HG03103 (cell line): ENCODE results near the gene MFSD12.
"Not testable (repeated sequence)": the region's sequence is repeated elsewhere in the genome, so short reads cannot be mapped to it uniquely, and the experiment has no call there.

ENCODE experiments used
- ATAC-seq: cut with Tn5 transposase; IDR thresholded peaks from one replicate; pipeline ENCODE4 v1.9.1; 2021; ENCODE audit warnings: low read depth; ENCODE audit not compliant: unreplicated experiment

Gene MFSD12

DNA sequence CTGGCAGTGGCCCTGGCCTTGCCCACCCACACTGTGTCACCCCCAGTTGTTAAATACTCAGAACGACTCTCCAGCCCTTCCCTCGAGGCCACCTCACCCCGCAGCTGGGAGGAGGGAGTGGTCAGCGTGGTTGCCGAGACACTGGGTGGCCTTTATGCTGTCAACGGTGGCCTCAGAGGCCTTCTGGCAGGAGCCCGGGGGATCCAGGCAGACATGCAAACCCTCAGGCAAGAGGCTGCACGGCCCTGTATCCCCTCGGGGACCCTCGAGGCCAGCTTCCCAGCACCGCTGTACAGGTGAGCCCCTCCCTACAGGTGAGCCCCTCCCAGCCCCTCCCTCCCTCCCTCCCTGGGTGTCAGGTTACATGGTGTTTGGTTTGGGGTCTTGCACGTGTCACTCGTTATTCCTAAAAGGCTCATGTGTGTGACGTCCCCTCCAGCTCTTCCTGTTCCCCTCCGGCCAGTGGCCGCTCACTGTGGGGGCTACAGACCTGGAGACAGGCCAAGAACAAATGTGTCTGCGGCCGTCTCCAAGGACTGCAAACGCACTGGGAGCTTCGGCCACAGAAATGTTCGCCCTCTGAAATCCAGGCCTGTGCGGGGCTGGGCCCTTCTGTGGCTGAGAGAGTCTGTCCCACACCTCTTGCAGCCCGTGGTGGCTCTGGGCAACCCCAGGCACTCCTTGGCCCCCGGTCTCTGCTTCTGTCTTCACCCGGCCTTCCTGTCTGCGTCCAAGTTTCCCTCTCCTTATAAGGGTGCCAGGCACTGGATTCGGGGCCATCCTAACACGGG is 18.2 kb downstream of the MFSD12 start, which contains the start of gene TEKTIP1:
TEKTIP1 (plus strand) TSS at position 210 of the 791 bp plus-strand sequence; CDS start at position 214, 4 bp downstream.
- ATAC-seq: no peak

DNA sequence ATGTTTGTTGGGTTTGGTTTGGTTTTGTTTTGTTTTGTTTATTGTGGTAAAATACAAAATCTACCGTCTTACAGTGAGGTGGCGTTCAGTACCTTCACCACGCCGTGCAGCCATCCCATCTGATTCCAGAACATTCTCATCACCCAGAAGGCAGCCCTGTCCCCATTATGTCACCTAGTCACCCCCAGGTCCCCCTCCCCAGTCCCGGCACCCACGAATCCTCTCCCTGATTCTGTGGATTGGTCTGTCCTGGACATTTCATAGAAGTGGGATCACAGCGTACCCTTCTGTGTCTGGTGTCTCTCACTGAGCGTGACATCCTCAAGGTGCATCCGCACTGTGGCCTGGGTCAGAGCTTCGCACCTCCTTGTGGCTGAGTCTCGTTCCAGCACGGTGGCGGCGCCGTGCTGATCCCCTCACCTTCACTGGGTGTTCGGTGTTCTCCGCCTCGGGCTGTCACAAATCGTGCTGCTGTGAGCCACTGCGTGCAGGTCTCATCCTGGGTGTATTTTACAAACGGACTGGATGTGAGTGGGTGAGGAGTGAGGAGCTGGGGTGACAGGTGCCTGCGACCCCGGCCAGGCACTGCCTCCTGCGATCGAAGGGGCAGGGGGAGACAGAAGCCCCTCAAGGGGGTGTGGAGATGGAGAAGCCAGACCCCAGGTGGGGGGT is 19.0 kb downstream of the MFSD12 start:
- ATAC-seq: no peak

DNA sequence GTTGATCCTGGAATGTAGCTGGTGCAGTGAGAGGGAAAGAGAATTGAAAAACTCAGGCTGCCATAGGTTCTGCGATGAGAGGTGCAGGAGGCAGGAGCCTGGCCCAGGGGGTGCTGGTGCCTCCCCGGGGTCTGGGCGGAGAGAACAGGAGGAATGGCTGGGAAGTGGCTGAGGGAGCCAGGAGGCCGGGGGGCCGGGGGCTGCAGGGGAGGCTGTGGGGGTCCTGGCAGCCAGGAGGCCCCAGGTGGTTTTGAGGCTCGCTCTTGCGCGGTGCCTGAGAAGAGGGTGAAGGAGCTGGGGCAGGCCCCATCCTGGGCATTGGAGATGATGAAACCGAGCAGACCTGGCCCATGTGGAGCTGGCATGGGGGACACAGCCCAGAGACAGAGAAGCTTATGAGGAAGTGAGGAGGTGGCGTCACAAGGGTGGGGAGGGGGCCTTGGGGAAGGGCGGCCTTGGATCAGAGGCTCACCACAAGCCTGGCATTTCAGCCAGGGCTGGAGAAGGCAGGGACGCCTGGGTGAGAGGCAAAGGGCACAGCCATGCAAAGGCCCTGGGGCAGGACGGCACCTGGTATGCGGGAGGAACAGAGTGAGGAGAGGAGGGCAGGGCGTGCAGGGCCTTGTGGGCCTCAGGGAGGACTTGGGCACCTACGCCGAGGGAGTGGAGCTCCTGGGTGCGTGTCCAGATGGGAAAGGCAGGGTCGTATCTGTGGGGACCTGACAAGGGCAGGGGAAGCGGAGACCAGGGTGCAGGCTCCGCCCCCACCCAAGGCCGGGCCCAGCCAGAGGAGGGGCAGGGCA is 19.7 kb downstream of the MFSD12 start:
- ATAC-seq: no peak

DNA sequence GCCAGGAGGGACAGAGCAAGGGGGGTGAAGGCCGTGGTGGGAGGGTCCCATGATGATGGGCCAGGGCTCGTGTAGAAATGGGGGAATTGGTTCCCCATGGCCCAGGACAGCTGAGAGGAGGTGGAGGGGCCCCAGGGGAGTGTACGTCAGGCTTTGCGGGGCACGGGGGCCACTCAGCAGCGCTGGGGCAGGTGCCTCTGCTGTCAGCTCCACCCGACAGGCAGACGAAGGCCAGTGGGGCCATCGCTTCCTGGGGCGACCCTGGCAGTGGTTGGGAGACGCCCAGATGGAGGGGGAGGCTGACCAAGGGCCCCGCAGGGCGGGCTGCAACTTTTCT is 20.3 kb downstream of the MFSD12 start:
- ATAC-seq: no peak

DNA sequence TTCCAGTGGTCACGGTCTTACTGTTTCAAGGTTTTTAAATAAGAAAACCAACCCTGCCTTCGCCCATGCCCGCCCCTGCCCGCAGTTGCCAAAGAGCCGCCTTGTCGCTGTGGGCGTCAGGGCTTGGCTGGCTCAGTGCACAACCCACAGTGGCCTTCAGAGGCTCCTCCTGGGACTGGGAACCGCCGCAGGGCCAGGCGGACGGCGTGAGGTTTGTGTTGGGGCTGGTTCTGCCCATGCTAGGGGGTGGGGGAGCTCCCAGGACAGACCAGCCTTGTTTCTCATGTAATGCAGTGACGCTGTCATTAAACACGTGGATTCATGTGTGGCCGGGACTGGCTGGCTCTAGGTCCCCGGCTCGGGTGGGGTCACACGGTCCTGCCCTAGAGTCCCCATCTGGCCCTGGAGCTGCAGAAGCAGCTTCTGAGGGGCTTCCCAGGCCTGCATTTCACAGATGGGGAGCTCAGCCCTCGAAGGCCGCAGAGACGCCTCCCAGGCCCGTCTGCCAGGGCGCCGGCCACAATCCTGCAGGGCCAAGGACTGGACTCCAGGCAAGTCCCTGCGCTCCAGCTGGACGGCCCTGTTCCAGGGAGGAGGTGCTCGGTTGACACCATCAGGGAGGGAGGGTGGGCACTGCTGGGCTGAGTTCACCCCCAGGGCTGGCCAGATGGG is 20.8 kb downstream of the MFSD12 start:
- no peak for ATAC-seq

DNA sequence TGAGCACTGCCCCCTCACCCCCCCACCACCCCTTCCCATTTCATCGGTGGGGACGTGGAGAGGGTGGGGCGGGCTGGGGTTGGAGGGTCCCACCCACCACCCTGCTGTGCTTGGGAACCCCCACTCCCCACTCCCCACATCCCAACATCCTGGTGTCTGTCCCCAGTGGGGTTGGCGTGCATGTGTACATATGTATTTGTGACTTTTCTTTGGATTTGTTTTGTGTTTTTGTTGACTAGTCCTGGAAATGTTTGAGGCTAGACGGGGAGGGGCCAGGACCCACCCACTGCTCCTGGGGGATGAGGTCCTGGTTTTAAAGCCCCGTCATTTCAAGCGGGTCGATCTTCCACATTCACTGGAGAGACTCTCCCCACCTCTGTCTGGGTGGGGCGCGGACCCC is 21.4 kb downstream of the MFSD12 start:
- no peak for ATAC-seq

DNA sequence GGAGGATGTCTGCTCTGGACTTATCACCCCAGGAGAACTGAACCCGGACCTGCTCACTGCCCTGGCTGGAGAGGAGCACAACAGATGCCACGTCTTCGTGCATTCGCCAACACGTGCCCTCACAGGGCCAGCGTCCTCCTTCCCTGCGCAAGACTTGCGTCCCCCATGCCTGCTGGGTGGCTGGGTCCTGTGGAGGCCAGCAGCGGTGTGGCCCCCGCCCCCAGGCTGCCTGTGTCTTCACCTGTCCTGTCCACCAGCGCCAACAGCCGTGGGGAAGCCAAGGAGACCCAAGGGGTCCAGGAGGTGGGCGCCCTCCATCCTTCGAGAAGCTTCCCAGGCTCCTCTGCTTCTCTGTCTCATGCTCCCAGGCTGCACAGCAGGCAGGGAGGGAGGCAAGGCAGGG is 21.8 kb downstream of the MFSD12 start:
- no peak for ATAC-seq

DNA sequence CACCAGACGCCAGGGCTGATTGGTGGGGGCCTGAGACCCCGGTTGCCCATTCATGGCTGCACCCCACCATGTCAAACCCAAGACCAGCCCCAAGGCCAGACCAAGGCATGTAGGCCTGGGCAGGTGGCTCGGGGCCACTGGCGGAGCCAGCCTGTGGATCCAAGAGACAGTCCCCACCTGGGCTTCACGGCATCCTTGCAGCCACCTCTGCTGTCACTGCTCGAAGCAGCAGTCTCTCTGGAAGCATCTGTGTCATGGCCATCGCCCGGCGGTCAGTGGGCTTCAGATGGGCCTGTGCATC is 22.2 kb downstream of the MFSD12 start:
- no peak for ATAC-seq

DNA sequence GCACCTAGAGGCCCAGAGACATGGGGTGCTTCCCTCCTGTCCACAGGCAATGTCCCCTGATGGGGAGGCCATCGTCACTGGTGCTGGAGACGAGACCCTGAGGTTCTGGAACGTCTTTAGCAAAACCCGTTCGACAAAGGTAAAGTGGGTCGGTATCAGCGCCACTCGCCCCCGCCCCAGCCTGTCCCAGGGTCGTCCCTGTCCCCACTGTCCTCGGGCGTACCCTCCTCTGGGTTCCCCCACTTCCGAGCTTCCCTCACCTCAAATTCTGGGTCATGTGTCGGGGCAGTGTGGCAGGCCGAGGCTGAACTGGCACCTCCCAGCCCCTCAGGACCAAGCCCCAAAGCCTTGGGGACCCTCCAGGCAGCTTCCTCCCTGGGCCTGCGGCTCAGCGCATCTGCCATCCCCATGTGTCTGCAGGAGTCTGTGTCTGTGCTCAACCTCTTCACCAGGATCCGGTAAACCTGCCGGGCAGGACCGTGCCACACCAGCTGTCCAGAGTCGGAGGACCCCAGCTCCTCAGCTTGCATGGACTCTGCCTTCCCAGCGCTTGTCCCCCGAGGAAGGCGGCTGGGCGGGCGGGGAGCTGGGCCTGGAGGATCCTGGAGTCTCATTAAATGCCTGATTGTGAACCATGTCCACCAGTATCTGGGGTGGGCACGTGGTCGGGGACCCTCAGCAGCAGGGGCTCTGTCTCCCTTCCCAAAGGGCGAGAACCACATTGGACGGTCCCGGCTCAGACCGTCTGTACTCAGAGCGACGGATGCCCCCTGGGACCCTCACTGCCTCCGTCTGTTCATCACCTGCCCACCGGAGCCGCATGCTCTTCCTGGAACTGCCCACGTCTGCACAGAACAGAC is 22.8 kb downstream of the MFSD12 start:
- ATAC-seq: no peak

DNA sequence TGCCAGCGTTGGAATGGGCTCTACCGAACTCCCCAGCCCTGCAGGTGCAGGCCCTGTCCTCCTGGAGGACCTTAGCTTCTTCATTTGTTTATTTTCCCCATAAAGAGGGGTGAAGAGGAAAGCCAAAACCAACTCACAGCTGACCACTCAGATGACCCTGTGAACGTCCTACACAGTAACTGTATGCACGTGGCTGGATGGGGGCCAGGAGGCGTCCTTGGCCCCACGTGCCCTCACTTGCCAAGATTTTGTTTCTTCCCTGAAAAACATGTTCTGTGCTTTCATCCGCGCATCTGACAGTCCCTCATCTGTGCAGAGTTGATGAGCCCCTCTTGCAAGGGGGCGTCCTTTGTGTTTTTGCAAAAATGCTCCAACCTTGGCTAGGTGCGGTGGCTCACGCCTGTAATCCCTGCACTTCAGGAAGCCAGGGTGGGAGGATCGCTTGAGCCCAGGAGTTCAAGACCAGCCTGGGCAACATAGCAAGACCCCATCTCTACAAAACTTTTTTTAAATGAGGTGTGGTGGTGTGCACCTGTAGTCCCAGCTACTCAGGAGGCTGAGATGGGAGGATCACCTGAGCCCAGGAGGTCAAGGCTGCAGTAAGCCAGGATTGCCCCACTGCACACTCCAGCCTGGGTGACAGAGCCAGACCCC is 23.7 kb downstream of the MFSD12 start:
- no peak for ATAC-seq

DNA sequence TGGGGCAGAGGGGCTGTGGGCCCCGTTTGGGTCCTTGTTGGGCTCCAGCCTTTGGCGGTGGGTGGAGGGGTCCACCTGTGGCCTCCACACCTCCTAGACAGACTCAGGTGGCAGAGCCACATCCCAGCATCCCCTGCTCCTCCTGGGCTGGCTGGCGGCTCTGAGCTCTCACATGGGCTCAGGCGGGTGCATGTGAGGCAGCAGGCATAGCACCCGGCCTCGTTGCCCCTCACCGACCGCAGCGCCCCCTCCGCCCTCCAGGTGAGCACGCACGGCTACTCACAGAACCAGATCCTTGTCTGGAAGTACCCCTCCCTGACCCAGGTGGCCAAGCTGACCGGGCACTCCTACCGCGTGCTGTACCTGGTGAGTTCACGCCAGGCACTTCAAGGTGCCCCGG is 24.4 kb downstream of the MFSD12 start:
- ATAC-seq: no peak

DNA sequence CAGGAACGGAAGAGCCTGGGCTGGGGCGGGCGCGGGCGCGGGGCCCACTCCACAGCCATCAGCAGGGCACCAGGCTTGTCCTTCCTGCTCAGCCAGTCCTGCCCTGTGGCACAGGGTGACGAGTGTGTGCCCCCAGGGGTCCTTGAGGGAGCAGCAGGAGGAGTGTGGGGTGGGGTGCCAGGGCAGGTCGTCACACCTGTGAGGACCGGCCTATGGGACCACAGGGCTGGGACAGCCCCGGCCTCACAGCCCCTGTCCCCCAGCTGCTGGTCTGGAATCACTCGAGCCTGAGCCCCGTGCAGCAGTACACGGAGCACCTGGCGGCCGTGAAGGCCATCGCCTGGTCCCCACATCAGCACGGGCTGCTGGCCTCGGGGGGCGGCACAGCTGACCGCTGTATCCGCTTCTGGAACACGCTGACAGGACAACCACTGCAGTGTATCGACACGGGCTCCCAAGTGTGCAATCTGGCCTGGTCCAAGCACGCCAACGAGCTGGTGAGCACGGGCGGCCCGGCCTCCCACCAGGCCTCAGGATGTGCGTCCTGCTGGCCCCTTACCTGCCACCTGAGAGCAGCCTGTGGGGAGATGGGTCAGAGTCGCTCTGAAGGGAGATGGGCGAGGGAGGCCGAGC is 25.1 kb downstream of the MFSD12 start:
- no peak for ATAC-seq

DNA sequence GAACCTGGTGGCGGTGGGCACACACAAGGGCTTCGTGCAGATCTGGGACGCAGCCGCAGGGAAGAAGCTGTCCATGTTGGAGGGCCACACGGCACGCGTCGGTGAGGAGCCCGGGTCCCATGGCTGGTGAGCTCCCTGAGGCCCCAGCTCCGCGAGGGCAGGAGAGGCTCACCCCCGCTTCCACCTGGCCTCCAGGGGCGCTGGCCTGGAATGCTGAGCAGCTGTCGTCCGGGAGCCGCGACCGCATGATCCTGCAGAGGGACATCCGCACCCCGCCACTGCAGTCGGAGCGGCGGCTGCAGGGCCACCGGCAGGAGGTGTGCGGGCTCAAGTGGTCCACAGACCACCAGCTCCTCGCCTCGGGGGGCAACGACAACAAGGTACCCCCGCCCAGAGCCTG is 25.7 kb downstream of the MFSD12 start:
- no peak for ATAC-seq

DNA sequence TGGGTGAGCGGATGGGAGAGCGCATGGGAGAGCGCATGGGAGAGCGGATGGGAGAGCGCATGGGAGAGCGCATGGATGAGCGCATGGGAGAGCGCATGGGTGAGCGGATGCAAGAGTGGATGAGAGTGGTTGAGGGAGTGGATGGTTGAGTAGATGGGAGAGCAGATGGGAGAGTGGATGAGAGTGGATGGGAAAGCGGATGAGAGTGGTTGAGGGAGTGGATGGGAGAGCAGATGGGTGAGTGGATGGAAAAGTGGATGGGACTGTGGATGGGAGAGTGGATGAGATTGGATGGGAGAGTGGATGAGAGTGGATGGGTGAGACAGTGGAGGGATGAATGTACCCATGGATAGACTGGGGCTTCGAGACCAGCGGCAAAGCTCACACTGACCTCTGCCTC is 27.0 kb downstream of the MFSD12 start:
- no peak for ATAC-seq

DNA sequence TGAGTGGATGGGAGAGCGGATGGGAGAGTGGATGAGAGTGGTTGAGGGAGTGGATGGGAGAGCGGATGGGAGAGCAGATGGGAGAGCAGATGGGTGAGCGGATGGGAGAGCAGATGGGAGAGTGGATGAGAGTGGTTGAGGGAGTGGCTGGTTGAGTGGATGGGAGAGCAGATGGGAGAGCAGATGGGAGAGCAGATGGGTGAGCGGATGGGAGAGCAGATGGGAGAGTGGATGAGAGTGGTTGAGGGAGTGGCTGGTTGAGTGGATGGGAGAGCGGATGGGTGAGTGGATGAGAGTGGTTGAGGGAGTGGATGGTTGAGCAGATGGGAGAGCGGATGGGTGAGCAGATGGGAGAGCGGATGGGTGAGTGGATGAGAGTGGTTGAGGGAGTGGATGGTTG is 28.1 kb downstream of the MFSD12 start:
- not testable (repeated sequence) for ATAC-seq

DNA sequence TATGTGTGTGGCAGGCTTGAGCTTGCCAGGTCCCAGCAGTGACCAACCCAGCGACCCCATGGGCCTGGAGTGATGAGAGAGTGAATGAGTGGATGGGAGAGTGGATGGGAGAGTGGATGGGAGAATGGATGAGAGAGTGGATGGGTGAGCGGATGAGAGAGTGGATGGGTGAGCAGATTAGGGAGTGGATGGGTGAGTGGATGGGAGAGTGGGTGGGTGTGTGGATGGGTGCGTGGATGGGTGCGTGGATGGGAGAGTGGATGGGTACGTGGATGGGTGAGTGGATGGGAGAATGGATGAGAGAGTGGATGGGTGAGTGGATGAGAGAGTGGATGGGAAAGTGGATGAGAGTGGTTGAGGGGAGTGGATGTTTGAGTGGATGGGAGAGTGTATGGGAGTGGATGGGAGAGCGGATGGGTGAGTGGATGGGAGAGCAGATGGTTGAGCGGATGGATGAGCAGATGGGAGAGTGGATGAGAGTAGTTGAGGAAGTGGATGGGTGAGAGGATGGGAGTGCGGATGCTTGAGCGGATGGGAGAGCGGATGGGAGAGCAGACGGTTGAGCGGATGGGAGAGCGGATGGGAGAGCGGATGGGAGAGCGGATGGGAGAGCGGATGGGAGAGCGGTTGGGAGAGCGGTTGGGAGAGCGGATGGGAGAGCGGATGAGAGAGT is 28.7 kb downstream of the MFSD12 start:
- ATAC-seq: no peak

DNA sequence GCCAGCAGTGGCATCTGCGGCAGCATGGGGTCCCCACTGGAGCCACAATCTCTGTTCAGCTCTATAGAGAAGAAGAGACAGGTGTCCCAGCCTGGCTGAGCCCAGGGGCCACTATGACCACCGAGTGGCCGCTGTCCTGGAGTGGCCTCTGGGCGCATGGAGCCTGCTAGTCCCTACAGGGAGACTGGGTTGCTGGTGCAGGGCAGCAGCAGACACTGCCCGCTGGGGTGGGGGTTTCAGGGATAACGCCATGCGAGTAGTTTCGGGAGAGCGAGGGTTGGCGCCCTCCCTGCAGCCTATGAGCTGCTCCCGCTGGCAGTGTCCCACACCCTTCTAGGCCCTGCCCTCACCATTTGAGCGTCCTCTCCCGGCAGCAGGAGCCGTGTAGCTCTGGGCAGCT is 29.3 kb downstream of the MFSD12 start:
- no peak for ATAC-seq

DNA sequence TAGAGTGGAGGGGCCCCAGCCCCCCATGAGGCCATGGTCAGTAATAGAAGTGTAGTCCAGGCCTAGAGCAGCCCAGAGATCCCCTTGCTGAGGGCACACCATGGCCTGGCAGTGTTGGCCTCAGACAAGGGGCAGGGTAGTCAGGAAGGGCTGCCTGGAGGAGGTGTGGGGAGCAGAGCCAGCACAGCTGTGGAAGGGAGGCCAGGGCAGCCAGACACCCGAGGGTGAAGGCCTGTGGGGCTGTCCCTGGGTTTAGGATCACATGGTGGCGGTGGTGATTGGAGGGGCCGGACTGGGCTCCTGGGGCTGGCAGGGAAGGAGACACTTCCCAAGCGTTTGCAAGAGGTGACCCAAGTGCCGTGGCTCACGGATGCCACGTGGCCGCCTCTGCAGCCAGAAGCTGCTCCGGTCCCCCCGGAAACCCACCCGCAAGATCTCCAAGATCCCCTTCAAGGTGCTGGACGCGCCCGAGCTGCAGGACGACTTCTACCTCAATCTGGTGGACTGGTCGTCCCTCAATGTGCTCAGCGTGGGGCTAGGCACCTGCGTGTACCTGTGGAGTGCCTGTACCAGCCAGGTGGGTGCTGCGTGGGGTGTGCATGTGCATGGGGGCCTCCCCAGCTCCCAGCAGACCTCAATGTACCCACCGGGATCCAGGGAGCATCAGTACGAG is 30.0 kb downstream of the MFSD12 start:
- no peak for ATAC-seq
